ENCODE data around the gene RHOT1. TPM values are rescaled to one million over a fixed set of nuclear protein-coding genes. Genes with fewer than 3 reads are reported as not detected.
"Not testable (repeated sequence)": the region's sequence is repeated elsewhere in the genome, so short reads cannot be mapped to it uniquely, and the experiment has no call there.

The RHOT1 gene
- total RNA-seq, 5 donors from 2014 or later (not counting 1 experiment from before 2014, with no cell fraction given): 18.7 to 26.8 (median 24.1) TPM

DNA sequence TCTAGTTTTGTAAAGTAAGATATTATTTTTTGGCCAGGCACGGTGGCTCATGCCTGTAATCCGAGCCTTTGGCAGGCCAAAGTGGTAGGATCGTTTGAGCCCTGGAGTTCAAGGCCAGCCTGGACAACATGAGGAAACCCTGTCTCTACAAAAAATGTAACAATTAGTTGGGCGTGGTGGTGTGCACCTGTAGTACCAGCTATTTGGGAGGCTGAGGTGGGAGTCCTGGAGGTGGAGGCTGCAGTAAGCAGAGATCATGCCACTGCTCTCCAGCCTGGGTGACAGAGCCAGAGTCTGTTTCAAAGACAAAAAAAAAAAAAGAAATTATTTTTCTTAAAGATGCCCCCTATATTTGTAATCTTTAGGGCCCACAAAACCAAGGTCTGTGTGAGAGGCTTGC is 16.0 kb upstream of the RHOT1 start:
- Histone ChIP-seq H3K27ac (ENCODE audit: low read length) (peak overlapping the region; percentile 82), H3K4me1 (ENCODE audit: control insufficient read depth in 1 of 2, extremely low read depth in 1 of 2, insufficient read depth in 2 of 2, low read length in 2 of 2) (peaks cover 7 to 20% of the 10 kb centered on the region in 2 experiments), H3K27me3 (replicated peaks in 1 of 2; ENCODE audit: control insufficient read depth in 2 of 2, extremely low read depth in 1 of 2, insufficient read depth in 2 of 2, low read length in 1 of 2) (no peaks in the 10 kb centered on the region), H3K9me3 (no peaks in the 10 kb centered on the region), H3K36me3 (ENCODE audit: control insufficient read depth in 2 of 2, extremely low read depth in 1 of 2, insufficient read depth in 1 of 2, low read length in 1 of 2) (no peaks in the 10 kb centered on the region), H3K4me3 (ENCODE audit: control insufficient read depth in 1 of 2, extremely low read depth in 1 of 2, low read length in 1 of 2) (no peak overlapping the region)
- POLR2A ChIA-PET: interaction anchor here in 1 of 2 donors (0.7 kb wide), 1 partner anchor 23 kb away, joined by 4 read pairs; no protein-coding TSS in a partner anchor
- Mint-ChIP-seq H3K9me3 (no peaks in the 10 kb centered on the region), H3K4me3 (peak overlapping the region in 1 of 3 donors; percentile 12), H3K4me1 (peaks cover 22 to 32% (median 26%) of the 10 kb centered on the region in 3 donors), H3K27me3 (no peaks in the 10 kb centered on the region), H3K36me3 (peaks cover 10% of the 10 kb centered on the region), H3K27ac (peak overlapping the region; percentile 97 to 98)
- no peak for ATAC-seq (replicated peaks in 1 of 4)
- 100% methylated on average over 2 of the region's 4 CpGs for WGBS (ENCODE audit: insufficient coverage)
- CTCF ChIA-PET: interaction anchor here (0.7 to 5.1 kb wide), 3 partner anchors 10 to 14 kb away, joined by 3 to 44 read pairs (median 5); partner anchors contain the start of gene RHOT1 (in 1 of the 2)
- DNase-seq: no peak

DNA sequence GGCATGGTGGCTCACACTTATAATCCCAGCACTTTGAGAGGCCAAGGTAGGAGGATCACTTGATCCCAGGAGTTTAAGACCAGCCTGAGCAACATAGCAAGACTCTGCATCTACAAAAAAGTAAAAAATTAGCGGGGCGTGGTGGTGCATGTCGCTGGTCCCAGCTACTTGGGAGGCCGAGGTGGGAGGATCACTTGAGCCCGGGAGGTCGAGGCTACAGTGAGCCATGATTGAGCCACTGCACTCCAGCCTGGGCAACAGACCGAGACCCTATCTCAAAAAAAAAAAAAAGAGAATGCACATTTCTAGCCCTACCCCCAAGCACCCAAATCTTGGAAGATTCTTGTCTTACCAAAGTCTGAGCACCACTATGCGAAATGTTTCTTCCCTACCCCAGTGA is 15.6 kb upstream of the RHOT1 start:
- WGBS (ENCODE audit: insufficient coverage): 90% methylated on average over 4 of the region's 8 CpGs

DNA sequence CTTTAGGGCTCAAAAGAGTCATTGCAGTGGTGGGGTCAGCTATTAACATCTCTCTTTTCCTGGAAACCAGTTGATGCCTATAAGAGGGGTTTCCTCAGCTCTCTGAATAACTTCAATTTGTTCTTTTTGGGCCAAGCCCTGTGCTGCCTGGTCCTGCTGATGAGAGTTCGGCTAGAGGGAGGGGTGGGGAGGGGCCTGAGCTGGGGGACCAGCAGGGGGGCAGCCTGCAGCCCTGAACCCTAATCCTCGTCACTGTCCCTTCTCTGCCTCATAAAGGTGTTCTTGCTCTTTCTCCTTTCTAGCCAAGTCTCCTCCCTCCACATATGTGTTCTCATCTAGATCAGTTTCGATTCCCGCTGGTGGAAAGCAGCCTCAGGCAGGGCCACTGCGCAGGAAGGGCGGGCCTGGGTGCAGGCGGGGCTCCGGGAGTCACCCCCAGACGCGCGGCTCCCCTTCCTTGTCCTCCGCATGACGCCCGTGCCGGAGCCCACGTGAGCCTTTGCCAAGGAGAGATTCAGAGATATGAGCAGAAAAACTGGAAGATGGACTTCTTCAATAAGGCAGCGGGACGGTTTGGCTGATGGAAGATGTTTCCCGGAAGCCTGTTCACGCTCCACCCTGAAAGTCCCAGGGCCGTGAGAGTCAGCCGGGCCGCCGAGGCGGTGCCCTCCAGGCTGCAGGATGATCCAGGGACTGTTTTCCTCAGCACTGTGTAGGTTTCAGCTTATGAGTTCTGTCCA is 15.0 kb upstream of the RHOT1 start:
- H3K4me3 ChIP-seq (ENCODE audit: control insufficient read depth in 1 of 2, extremely low read depth in 1 of 2, low read length in 1 of 2): peak overlapping the region; percentile 62 to 70
- peak; percentile 99 to 100 (median 99) for ATAC-seq (replicated peaks in 1 of 4)
- peaks cover 7 to 20% of the 10 kb centered on the region in 2 experiments for H3K4me1 ChIP-seq (ENCODE audit: control insufficient read depth in 1 of 2, extremely low read depth in 1 of 2, insufficient read depth in 2 of 2, low read length in 2 of 2)
- no peaks in the 10 kb centered on the region for H3K9me3 Mint-ChIP-seq
- peak overlapping the region; percentile 82 for H3K27ac ChIP-seq (ENCODE audit: low read length)
- peak; percentile 62 to 85 (median 75) for DNase-seq
- H3K4me1 Mint-ChIP-seq: peaks cover 22 to 32% (median 26%) of the 10 kb centered on the region in 3 donors
- peak overlapping the region; percentile 93 to 98 (median 93) for H3K4me3 Mint-ChIP-seq
- no peaks in the 10 kb centered on the region for H3K9me3 ChIP-seq
- under 1% methylated on average over 20 of the region's 25 CpGs for WGBS (ENCODE audit: insufficient coverage)
- H3K27me3 ChIP-seq (replicated peaks in 1 of 2; ENCODE audit: control insufficient read depth in 2 of 2, extremely low read depth in 1 of 2, insufficient read depth in 2 of 2, low read length in 1 of 2): no peaks in the 10 kb centered on the region
- H3K27ac Mint-ChIP-seq: peak overlapping the region; percentile 97 to 98
- CTCF ChIA-PET: interaction anchor here (0.5 to 5.1 kb wide), 6 partner anchors 9 to 122 kb away, joined by 3 to 44 read pairs (median 3); partner anchors contain the start of gene RHOT1 (in 1 of the 2)
- H3K27me3 Mint-ChIP-seq: no peaks in the 10 kb centered on the region
- no peaks in the 10 kb centered on the region for H3K36me3 ChIP-seq (ENCODE audit: control insufficient read depth in 2 of 2, extremely low read depth in 1 of 2, insufficient read depth in 1 of 2, low read length in 1 of 2)
- POLR2A ChIA-PET: interaction anchor here in 1 of 2 donors (0.7 to 0.9 kb wide), 3 partner anchors 9 to 137 kb away, joined by 3 to 10 read pairs (median 4); no protein-coding TSS in a partner anchor
- H3K36me3 Mint-ChIP-seq: peaks cover 10% of the 10 kb centered on the region

More for the DNA sequence above, 15.6 kb upstream of the RHOT1 start:
- ATAC-seq (replicated peaks in 1 of 4) (no peak), DNase-seq (no peak)
- H3K36me3 ChIP-seq (ENCODE audit: control insufficient read depth in 2 of 2, extremely low read depth in 1 of 2, insufficient read depth in 1 of 2, low read length in 1 of 2): no peaks in the 10 kb centered on the region
- CTCF ChIA-PET: interaction anchor here (0.5 to 5.1 kb wide), 4 partner anchors 13 to 121 kb away, joined by 3 to 44 read pairs (median 5); partner anchors contain the start of gene RHOT1 (in 1 of the 2)
- H3K27me3 ChIP-seq (replicated peaks in 1 of 2; ENCODE audit: control insufficient read depth in 2 of 2, extremely low read depth in 1 of 2, insufficient read depth in 2 of 2, low read length in 1 of 2): no peaks in the 10 kb centered on the region
- peak overlapping the region; percentile 62 to 70 for H3K4me3 ChIP-seq (ENCODE audit: control insufficient read depth in 1 of 2, extremely low read depth in 1 of 2, low read length in 1 of 2)
- H3K4me1 ChIP-seq (ENCODE audit: control insufficient read depth in 1 of 2, extremely low read depth in 1 of 2, insufficient read depth in 2 of 2, low read length in 2 of 2): peaks cover 7 to 20% of the 10 kb centered on the region in 2 experiments
- peak overlapping the region; percentile 82 for H3K27ac ChIP-seq (ENCODE audit: low read length)
- peaks cover 22 to 32% (median 26%) of the 10 kb centered on the region in 3 donors for H3K4me1 Mint-ChIP-seq
- H3K9me3 ChIP-seq: no peaks in the 10 kb centered on the region
- no peaks in the 10 kb centered on the region for H3K9me3 Mint-ChIP-seq
- peak overlapping the region; percentile 97 to 98 for H3K27ac Mint-ChIP-seq
- no peaks in the 10 kb centered on the region for H3K27me3 Mint-ChIP-seq
- peaks cover 10% of the 10 kb centered on the region for H3K36me3 Mint-ChIP-seq
- H3K4me3 Mint-ChIP-seq: peak overlapping the region; percentile 93 to 98 (median 93)
- POLR2A ChIA-PET: interaction anchor here in 1 of 2 donors (0.7 kb wide), 2 partner anchors 23 to 137 kb away, joined by 4 to 10 read pairs; no protein-coding TSS in a partner anchor

DNA sequence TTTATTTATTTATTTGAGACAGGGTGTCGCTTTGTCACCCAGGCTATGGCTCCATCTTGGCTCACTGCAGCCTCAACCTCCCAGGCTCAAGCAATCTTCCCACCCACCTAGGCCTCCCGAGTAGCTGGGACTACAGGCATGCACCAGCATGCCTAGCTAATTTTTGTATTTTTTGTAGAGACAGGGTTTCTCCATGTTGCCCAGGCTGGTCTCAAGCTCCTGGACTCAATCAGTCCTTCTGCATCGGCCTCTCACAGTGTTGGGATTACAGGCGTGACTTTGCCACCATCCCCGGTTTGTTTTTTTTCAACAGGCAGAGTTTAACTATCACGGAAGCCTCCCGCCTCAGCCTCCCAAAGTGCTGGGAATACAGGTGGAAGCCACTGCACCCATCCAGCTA is 13.8 kb upstream of the RHOT1 start:
- H3K9me3 Mint-ChIP-seq; H3K27me3 ChIP-seq (replicated peaks in 1 of 2; ENCODE audit: control insufficient read depth in 2 of 2, extremely low read depth in 1 of 2, insufficient read depth in 2 of 2, low read length in 1 of 2); H3K36me3 ChIP-seq (ENCODE audit: control insufficient read depth in 2 of 2, extremely low read depth in 1 of 2, insufficient read depth in 1 of 2, low read length in 1 of 2); H3K27me3 Mint-ChIP-seq; ATAC-seq (replicated peaks in 1 of 4); H3K27ac ChIP-seq (ENCODE audit: low read length); H3K9me3 ChIP-seq; DNase-seq: not testable (repeated sequence)
- Mint-ChIP-seq H3K27ac (peak overlapping the region; percentile 69 to 81), H3K4me3 (peak overlapping the region; percentile 93 to 98 (median 93)), H3K36me3 (peaks cover 10% of the 10 kb centered on the region), H3K4me1 (peaks cover 22 to 32% (median 26%) of the 10 kb centered on the region in 3 donors)
- CTCF ChIA-PET: interaction anchor here (0.5 to 5.1 kb wide), 2 partner anchors 9 to 12 kb away, joined by 4 to 44 read pairs; partner anchors contain the start of gene RHOT1 (in 1 of the 2)
- Histone ChIP-seq H3K4me1 (ENCODE audit: control insufficient read depth in 1 of 2, extremely low read depth in 1 of 2, insufficient read depth in 2 of 2, low read length in 2 of 2) (peaks cover 7 to 20% of the 10 kb centered on the region in 2 experiments), H3K4me3 (ENCODE audit: control insufficient read depth in 1 of 2, extremely low read depth in 1 of 2, low read length in 1 of 2) (peak overlapping the region; percentile 38 to 62)
- POLR2A ChIA-PET: interaction anchor here (0.5 to 0.9 kb wide), 3 partner anchors 8 to 227 kb away, joined by 3 read pairs; partner anchors contain the start of gene UTP6 (in 1 of the 2)
- WGBS (ENCODE audit: insufficient coverage): 88% methylated on average over 3 of the region's 7 CpGs

DNA sequence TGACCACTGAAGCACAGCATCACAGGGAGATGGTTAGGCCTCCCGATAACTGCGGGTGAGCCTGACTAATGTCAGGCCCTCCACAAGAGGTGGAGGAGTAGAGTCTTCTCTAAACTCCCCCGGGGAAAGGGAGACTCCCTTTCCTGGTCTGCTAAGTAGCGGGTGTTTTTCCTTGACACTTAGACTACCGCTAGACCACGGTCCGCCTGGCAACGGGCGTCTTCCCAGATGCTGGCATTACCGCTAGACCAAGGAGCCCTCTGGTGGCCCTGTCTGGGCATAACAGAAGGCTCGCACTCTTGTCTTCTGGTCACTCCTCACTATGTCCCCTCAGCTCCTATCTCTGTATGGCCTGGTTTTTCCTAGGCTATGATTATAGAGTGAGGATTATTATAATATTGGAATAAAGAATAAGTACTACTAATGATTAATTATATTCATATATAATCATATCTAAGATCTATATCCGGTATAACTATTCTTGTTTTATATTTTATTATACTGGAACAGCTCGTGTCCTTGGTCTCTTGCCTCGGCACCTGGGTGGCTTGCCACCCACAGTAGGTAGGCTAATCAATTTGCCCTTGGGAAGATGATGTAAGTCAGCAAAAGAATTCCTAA is 6.7 kb upstream of the RHOT1 start:
- WGBS (ENCODE audit: insufficient coverage): no CpG with 5 or more reads among the region's 14 CpGs
- H3K27ac Mint-ChIP-seq; H3K27me3 ChIP-seq (replicated peaks in 1 of 2; ENCODE audit: control insufficient read depth in 2 of 2, extremely low read depth in 1 of 2, insufficient read depth in 2 of 2, low read length in 1 of 2); H3K4me3 ChIP-seq (ENCODE audit: control insufficient read depth in 1 of 2, extremely low read depth in 1 of 2, low read length in 1 of 2); H3K4me3 Mint-ChIP-seq; H3K9me3 Mint-ChIP-seq; ATAC-seq (replicated peaks in 1 of 4); POLR2A ChIA-PET; H3K9me3 ChIP-seq; H3K36me3 ChIP-seq (ENCODE audit: control insufficient read depth in 2 of 2, extremely low read depth in 1 of 2, insufficient read depth in 1 of 2, low read length in 1 of 2); H3K27ac ChIP-seq (ENCODE audit: low read length); H3K4me1 ChIP-seq (ENCODE audit: control insufficient read depth in 1 of 2, extremely low read depth in 1 of 2, insufficient read depth in 2 of 2, low read length in 2 of 2); H3K27me3 Mint-ChIP-seq; H3K36me3 Mint-ChIP-seq: not testable (repeated sequence)
- DNase-seq: peak in 6 of 35 experiments; percentile 13 to 27 (median 20)
- peaks cover 12 to 13% (median 12%) of the 10 kb centered on the region in 3 donors for H3K4me1 Mint-ChIP-seq
- CTCF ChIA-PET: interaction anchor here (1.1 to 1.4 kb wide), 3 partner anchors 8 to 129 kb away, joined by 3 to 5 read pairs (median 3); partner anchors contain the start of gene LRRC37B (in 1 of the 2)
